SK-N-SH (cell line): ENCODE results near the gene ESF1. TPM values are rescaled to one million over a fixed set of nuclear protein-coding genes. Genes with fewer than 3 reads are reported as not detected.

Experiments
- CTCF ChIA-PET: fragments of 300-600, 350-600 bp; formaldehyde crosslinking; extraction: SDS; loops from one replicate; lab custom pipeline; 2021; lab: Yijun Ruan, JAX
- POLR2A ChIA-PET: fragments of 350-600 bp; sonication (Branson Sonifier 250); formaldehyde crosslinking; extraction: SDS; loops from one replicate; lab custom pipeline; 2020; ENCODE audit warnings: antibody characterized with exemption, inconsistent platforms; lab: Yijun Ruan, JAX
- DNase-seq: peaks from one replicate; pipeline ENCODE4 v3.0.0; 2012
- H2AFZ ChIP-seq: fragments of 200-600 bp; sonication (generic); 2 replicates; pipeline ENCODE4 v1.8.1; 2016; ENCODE audit warnings: antibody characterized with exemption, mild to moderate bottlenecking, low read depth
- H3F3A ChIP-seq: fragments of 200-600 bp; sonication (generic); replicated peaks from 2 replicates; pipeline ENCODE3; 2016; ENCODE audit warnings: antibody characterized with exemption, mild to moderate bottlenecking; ENCODE audit not compliant: insufficient read depth
- H3K27ac ChIP-seq, 2 experiments: fragments of 200-500 bp in 1 of 2; fragments of 200-600 bp in 1 of 2; sonication (Bioruptor generic) in 1 of 2; sonication (generic), shearing (Covaris generic) in 1 of 2; 2 replicates each; pipeline versions ENCODE4 v1.5.1 to v1.6.1; 2014 to 2016; ENCODE audit warnings: low read depth in 2 of 2, inconsistent platforms in 1 of 2, low read length in 1 of 2, mild to moderate bottlenecking in 1 of 2, mixed read lengths in 1 of 2
- H3K27me3 ChIP-seq: fragments of 200-600 bp; sonication (generic), shearing (Covaris generic); 2 replicates; pipeline ENCODE4 v1.6.1; 2016; ENCODE audit warnings: mixed run types; ENCODE audit not compliant: insufficient read depth
- H3K36me3 ChIP-seq, 2 experiments: fragments of 200-500 bp in 1 of 2; fragments of 200-600 bp in 1 of 2; sonication (Bioruptor generic) in 1 of 2; sonication (generic) in 1 of 2; replicated peaks in 1 of 2; 2 replicates each; pipeline versions ENCODE3 to v1.5.1; 2014 to 2016; ENCODE audit warnings: low read length in 1 of 2, mild to moderate bottlenecking in 1 of 2; ENCODE audit not compliant: insufficient read depth in 2 of 2, control insufficient read depth in 1 of 2
- H3K4me1 ChIP-seq, 2 experiments: fragments of 200-500 bp in 1 of 2; fragments of 200-600 bp in 1 of 2; sonication (Bioruptor generic) in 1 of 2; sonication (generic), shearing (Covaris generic) in 1 of 2; 2 replicates each; pipeline versions ENCODE4 v1.5.1 to v1.6.1; 2014 to 2016; ENCODE audit warnings: low read depth in 1 of 2, low read length in 1 of 2, mixed run types in 1 of 2; ENCODE audit not compliant: insufficient read depth in 2 of 2, control insufficient read depth in 1 of 2
- H3K4me2 ChIP-seq: fragments of 200-600 bp; sonication (generic), shearing (Covaris generic); 2 replicates; pipeline ENCODE4 v1.6.1; 2017; ENCODE audit warnings: mixed run types
- H3K4me3 ChIP-seq, 2 experiments: fragments of 200-500 bp in 1 of 2; fragments of 200-600 bp in 1 of 2; sonication (Bioruptor generic) in 1 of 2; sonication (generic), shearing (Covaris generic) in 1 of 2; 2 replicates each; pipeline versions ENCODE4 v1.5.1 to v1.8.1; 2014 to 2016; ENCODE audit warnings: low read depth in 2 of 2, inconsistent platforms in 1 of 2, low read length in 1 of 2, mild to moderate bottlenecking in 1 of 2, mixed read lengths in 1 of 2, moderate library complexity in 1 of 2
- H3K79me2 ChIP-seq: fragments of 200-600 bp; sonication (generic); 2 replicates; pipeline ENCODE4 v1.8.1; 2017; ENCODE audit warnings: mild to moderate bottlenecking; ENCODE audit not compliant: insufficient read depth
- H3K9ac ChIP-seq: fragments of 200-600 bp; sonication (generic); 2 replicates; pipeline ENCODE4 v1.6.1; 2017; ENCODE audit warnings: mixed run types
- H3K9me2 ChIP-seq: fragments of 200-600 bp; sonication (generic); 2 replicates; pipeline ENCODE4 v1.6.1; 2017; ENCODE audit warnings: mixed run types
- H3K9me3 ChIP-seq: fragments of 200-600 bp; sonication (generic); 2 replicates; pipeline ENCODE4 v1.6.1; 2017; ENCODE audit warnings: mixed run types, mild to moderate bottlenecking, moderate library complexity
- H4K20me1 ChIP-seq: fragments of 200-600 bp; sonication (generic); 2 replicates; pipeline ENCODE4 v1.6.1; 2017; ENCODE audit warnings: mild to moderate bottlenecking, mixed run types; ENCODE audit not compliant: insufficient read depth
- CHD2 ChIP-seq: fragments of 150-350 bp; IDR thresholded peaks from 2 replicates; pipeline ENCODE4 v1.6.1; 2018; ENCODE audit warnings: low read length; ENCODE audit not compliant: partially characterized antibody
- EP300 ChIP-seq, 2 experiments: IDR thresholded peaks; 2 replicates each; pipeline versions ENCODE4 v1.4.0 to v1.6.1; 2012; ENCODE audit warnings: borderline replicate concordance in 1 of 2, low read depth in 1 of 2, low read length in 1 of 2
- FOSL2 ChIP-seq: IDR thresholded peaks from 2 replicates; pipeline ENCODE4 v1.4.0; 2012; ENCODE audit warnings: low read depth, mild to moderate bottlenecking, moderate library complexity, borderline replicate concordance
- FOXJ3 ChIP-seq: sonication (generic); formaldehyde crosslinking; IDR thresholded peaks from 2 replicates; pipeline ENCODE4 v1.5.1; 2020; ENCODE audit warnings: mild to moderate bottlenecking, missing genetic modification reagents
- GATA2 ChIP-seq: sonication (generic); formaldehyde crosslinking; IDR thresholded peaks from 2 replicates; pipeline ENCODE4 v1.5.0; 2020; ENCODE audit warnings: mild to moderate bottlenecking, missing genetic modification reagents
- MXI1 ChIP-seq: IDR thresholded peaks from 2 replicates; pipeline ENCODE4 v1.6.1; 2012; ENCODE audit warnings: mild to moderate bottlenecking, low read depth, low read length, improper control_type of control experiment
- POLR2AphosphoS5 ChIP-seq: IDR thresholded peaks from 2 replicates; pipeline ENCODE4 v1.6.1; 2012; ENCODE audit warnings: low read depth, low read length
- RCOR1 ChIP-seq: fragments of 150-350 bp; IDR thresholded peaks from 2 replicates; pipeline ENCODE4 v1.6.1; 2017; ENCODE audit warnings: antibody characterized with exemption, low read length
- RXRA ChIP-seq: IDR thresholded peaks from 2 replicates; pipeline ENCODE4 v1.4.0; 2012; ENCODE audit warnings: low read depth, mild to moderate bottlenecking, borderline replicate concordance
- SIN3A ChIP-seq: IDR thresholded peaks from 2 replicates; pipeline ENCODE4 v1.6.1; 2012; ENCODE audit warnings: low read depth, mild to moderate bottlenecking, low read length, moderate library complexity, borderline replicate concordance
- TCF12 ChIP-seq: IDR thresholded peaks from 2 replicates; pipeline ENCODE4 v1.4.0; 2012
- TEAD4 ChIP-seq: IDR thresholded peaks from 2 replicates; pipeline ENCODE4 v1.4.0; 2012; ENCODE audit warnings: mild to moderate bottlenecking, borderline replicate concordance; ENCODE audit not compliant: insufficient read depth
- WGBS: methylation state at CpG from one replicate; pipeline ENCODE4 v1.1.6; 2017; ENCODE audit warnings: low lambda C conversion rate; 5-methylcytosine and 5-hydroxymethylcytosine counted together
- polyA plus RNA-seq, 3 experiments: library from polyadenylated mRNA; depleted of rRNA; stranded (reverse); fragments of >200 nt; gene quantifications; 2 replicates each; pipeline ENCODE4 v1.2.3, GENCODE V29; 2012
- TF ChIP-seq, protein P1 (sequence below): fragments of 150-350 bp; IDR thresholded peaks from 2 replicates; pipeline ENCODE4 v1.6.1; 2017; ENCODE audit warnings: antibody characterized with exemption, low read length, low read depth, borderline replicate concordance
- TF ChIP-seq, protein P2 (sequence below): IDR thresholded peaks from 2 replicates; pipeline ENCODE4; 2012
- TF ChIP-seq, protein P3 (sequence below): IDR thresholded peaks from 2 replicates; pipeline ENCODE4 v1.6.1; 2012; ENCODE audit warnings: mild to moderate bottlenecking, low read depth, low read length, moderate library complexity
- TF ChIP-seq, protein P4 (sequence below): IDR thresholded peaks from 2 replicates; pipeline ENCODE4 v1.4.0; 2012; ENCODE audit warnings: low read depth
- TF ChIP-seq, protein P5 (sequence below): fragments of 200-600 bp; sonication (generic); IDR thresholded peaks from 2 replicates; pipeline ENCODE4 v1.6.1; 2017; ENCODE audit warnings: antibody characterized with exemption, mild to moderate bottlenecking, moderate library complexity
- TF ChIP-seq, protein P6 (sequence below): IDR thresholded peaks from 2 replicates; pipeline ENCODE4 v1.4.0; 2012; ENCODE audit warnings: low read depth, borderline replicate concordance

Gene ESF1
- polyA plus RNA-seq, 1 of the 3 experiments (the other 2 are of a cell fraction) = 1.4 TPM

DNA sequence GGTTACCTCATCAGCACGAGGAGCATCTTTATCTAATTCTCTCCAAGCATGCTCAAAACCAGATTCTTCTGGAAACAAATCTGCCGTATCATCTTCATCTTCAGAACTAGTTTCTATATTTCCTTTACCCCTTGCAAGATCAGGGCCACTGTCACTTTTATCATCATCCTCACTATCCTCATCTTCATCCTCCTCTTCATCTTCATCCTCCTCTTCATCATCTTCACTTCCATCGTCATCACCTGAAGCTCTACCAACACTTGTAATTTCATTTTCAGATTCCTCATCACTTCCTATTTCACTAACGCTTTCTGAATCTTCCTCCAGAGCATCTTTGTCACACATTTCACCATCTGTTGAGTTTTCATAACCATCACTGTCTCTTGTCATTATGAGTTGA is 8.9 kb downstream of the ESF1 start:
- no peak overlapping the region for H3K4me3 ChIP-seq
- DNase-seq = no peak
- no peaks in the 10 kb centered on the region for H3K9me2 ChIP-seq
- H4K20me1 ChIP-seq = no peaks in the 10 kb centered on the region
- peaks cover 0 to 17% of the 10 kb centered on the region in 2 experiments; a peak in 1 of 4 replicates for H3K4me1 ChIP-seq
- CTCF ChIA-PET = interaction anchor here (1.2 to 1.6 kb wide), 2 partner anchors 13 to 657 kb away, joined by 3 to 6 read pairs; no protein-coding TSS in a partner anchor
- no peaks in the 10 kb centered on the region for H3K9me3 ChIP-seq
- no peaks in the 10 kb centered on the region for H3K27me3 ChIP-seq
- H3K4me2 ChIP-seq = no peak overlapping the region
- peaks cover 12% of the 10 kb centered on the region; the same call in 1 of the 2 replicates for H3K79me2 ChIP-seq
- H3K27ac ChIP-seq = no peak overlapping the region
- H3K36me3 ChIP-seq = peaks cover 57 to 84% of the 10 kb centered on the region in 2 experiments
- WGBS = 75% methylated on average over 4 of the region's 4 CpGs
- no peak overlapping the region for H3K9ac ChIP-seq
- peaks cover 15% of the 10 kb centered on the region for H3F3A ChIP-seq
- POLR2A ChIA-PET = no interaction called here
- TF ChIP-seq GATA2 (no peak), FOSL2 (no peak), RXRA (no peak), SIN3A (no peak), CHD2 (no peak), RCOR1 (no peak), EP300 (IDR thresholded peaks at IDR 0.05; ENCODE audit: borderline replicate concordance in 1 of 2, low read depth in 1 of 2, low read length in 1 of 2) (no peak), FOXJ3 (CRISPR knock-in tag) (no peak), TCF12 (no peak), MXI1 (no peak), POLR2AphosphoS5 (no peak), TEAD4 (no peak)
- TF ChIP-seq, protein P1, sequence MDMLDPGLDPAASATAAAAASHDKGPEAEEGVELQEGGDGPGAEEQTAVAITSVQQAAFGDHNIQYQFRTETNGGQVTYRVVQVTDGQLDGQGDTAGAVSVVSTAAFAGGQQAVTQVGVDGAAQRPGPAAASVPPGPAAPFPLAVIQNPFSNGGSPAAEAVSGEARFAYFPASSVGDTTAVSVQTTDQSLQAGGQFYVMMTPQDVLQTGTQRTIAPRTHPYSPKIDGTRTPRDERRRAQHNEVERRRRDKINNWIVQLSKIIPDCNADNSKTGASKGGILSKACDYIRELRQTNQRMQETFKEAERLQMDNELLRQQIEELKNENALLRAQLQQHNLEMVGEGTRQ = no peak
- TF ChIP-seq, protein P2, sequence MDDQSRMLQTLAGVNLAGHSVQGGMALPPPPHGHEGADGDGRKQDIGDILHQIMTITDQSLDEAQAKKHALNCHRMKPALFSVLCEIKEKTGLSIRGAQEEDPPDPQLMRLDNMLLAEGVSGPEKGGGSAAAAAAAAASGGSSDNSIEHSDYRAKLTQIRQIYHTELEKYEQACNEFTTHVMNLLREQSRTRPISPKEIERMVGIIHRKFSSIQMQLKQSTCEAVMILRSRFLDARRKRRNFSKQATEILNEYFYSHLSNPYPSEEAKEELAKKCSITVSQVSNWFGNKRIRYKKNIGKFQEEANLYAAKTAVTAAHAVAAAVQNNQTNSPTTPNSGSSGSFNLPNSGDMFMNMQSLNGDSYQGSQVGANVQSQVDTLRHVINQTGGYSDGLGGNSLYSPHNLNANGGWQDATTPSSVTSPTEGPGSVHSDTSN = no peak
- TF ChIP-seq, protein P3, sequence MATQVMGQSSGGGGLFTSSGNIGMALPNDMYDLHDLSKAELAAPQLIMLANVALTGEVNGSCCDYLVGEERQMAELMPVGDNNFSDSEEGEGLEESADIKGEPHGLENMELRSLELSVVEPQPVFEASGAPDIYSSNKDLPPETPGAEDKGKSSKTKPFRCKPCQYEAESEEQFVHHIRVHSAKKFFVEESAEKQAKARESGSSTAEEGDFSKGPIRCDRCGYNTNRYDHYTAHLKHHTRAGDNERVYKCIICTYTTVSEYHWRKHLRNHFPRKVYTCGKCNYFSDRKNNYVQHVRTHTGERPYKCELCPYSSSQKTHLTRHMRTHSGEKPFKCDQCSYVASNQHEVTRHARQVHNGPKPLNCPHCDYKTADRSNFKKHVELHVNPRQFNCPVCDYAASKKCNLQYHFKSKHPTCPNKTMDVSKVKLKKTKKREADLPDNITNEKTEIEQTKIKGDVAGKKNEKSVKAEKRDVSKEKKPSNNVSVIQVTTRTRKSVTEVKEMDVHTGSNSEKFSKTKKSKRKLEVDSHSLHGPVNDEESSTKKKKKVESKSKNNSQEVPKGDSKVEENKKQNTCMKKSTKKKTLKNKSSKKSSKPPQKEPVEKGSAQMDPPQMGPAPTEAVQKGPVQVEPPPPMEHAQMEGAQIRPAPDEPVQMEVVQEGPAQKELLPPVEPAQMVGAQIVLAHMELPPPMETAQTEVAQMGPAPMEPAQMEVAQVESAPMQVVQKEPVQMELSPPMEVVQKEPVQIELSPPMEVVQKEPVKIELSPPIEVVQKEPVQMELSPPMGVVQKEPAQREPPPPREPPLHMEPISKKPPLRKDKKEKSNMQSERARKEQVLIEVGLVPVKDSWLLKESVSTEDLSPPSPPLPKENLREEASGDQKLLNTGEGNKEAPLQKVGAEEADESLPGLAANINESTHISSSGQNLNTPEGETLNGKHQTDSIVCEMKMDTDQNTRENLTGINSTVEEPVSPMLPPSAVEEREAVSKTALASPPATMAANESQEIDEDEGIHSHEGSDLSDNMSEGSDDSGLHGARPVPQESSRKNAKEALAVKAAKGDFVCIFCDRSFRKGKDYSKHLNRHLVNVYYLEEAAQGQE = no peak
- TF ChIP-seq, protein P4, sequence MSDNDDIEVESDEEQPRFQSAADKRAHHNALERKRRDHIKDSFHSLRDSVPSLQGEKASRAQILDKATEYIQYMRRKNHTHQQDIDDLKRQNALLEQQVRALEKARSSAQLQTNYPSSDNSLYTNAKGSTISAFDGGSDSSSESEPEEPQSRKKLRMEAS = no peak
- TF ChIP-seq, protein P5, sequence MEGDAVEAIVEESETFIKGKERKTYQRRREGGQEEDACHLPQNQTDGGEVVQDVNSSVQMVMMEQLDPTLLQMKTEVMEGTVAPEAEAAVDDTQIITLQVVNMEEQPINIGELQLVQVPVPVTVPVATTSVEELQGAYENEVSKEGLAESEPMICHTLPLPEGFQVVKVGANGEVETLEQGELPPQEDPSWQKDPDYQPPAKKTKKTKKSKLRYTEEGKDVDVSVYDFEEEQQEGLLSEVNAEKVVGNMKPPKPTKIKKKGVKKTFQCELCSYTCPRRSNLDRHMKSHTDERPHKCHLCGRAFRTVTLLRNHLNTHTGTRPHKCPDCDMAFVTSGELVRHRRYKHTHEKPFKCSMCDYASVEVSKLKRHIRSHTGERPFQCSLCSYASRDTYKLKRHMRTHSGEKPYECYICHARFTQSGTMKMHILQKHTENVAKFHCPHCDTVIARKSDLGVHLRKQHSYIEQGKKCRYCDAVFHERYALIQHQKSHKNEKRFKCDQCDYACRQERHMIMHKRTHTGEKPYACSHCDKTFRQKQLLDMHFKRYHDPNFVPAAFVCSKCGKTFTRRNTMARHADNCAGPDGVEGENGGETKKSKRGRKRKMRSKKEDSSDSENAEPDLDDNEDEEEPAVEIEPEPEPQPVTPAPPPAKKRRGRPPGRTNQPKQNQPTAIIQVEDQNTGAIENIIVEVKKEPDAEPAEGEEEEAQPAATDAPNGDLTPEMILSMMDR = no peak
- TF ChIP-seq, protein P6, sequence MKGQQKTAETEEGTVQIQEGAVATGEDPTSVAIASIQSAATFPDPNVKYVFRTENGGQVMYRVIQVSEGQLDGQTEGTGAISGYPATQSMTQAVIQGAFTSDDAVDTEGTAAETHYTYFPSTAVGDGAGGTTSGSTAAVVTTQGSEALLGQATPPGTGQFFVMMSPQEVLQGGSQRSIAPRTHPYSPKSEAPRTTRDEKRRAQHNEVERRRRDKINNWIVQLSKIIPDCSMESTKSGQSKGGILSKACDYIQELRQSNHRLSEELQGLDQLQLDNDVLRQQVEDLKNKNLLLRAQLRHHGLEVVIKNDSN = no peak
- H2AFZ ChIP-seq = no peak overlapping the region
